ENCODE data around the gene TRPM5. TPM values are rescaled to one million over a fixed set of nuclear protein-coding genes. Genes with fewer than 3 reads are reported as not detected.

TRPM5 gene
- total RNA-seq, 1 experiment from 2014 or later: not detected

GRCh38 chr11:2406878-2407410, 37.4 kb downstream of the TRPM5 start:
- Histone ChIP-seq H3K36me3 (ENCODE audit: insufficient read depth, low read length) (peaks cover 7% of the 10 kb centered on the region; the same call in 1 of the 2 replicates), H3K27me3 (ENCODE audit: low read length) (no peaks in the 10 kb centered on the region), H3K9me3 (ENCODE audit: low read length) (no peaks in the 10 kb centered on the region), H2AFZ (ENCODE audit: low read length) (no peak overlapping the region), H3K9me2 (replicated peaks; ENCODE audit: insufficient read depth, low read length) (no peaks in the 10 kb centered on the region), H3K4me3 (ENCODE audit: low read length) (no peak overlapping the region), H4K20me1 (ENCODE audit: insufficient read depth, low read depth, low read length) (peaks cover 16% of the 10 kb centered on the region; the same call in 1 of the 2 replicates), H3K4me1 (ENCODE audit: low read length) (peaks cover 3% of the 10 kb centered on the region), H3K4me2 (ENCODE audit: low read depth, low read length, poor library complexity, severe bottlenecking) (no peak overlapping the region), H3K79me2 (ENCODE audit: low read length) (peaks cover 3% of the 10 kb centered on the region), H3K9ac (ENCODE audit: low read length) (no peak overlapping the region), H3K27ac (ENCODE audit: low read length) (no peak overlapping the region)
- DNase-seq: no peak

DNA sequence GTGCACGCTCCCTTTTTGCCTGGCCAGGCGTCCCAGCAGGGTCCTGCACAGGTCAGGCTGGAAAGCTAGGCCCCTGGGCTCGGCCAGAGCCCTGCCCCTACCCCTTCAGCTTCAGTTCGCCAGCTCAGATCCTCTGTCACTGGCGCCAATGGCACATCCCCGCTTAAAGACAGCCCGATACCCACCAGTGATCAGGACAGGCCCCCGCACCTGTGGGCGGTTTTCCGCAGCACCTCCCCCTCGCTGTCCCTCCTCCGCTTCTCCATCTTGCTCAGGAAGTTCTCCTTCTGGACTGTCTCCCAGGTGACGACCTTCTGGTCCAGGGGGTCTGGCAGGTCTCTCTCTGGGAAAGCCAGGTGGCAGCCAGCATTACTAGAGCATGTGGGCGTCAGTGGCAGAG, 37.9 kb downstream of the TRPM5 start:
- Histone ChIP-seq H3K9me3 (ENCODE audit: low read length) (no peaks in the 10 kb centered on the region), H3K79me2 (ENCODE audit: low read length) (peaks cover 8% of the 10 kb centered on the region), H3K4me1 (ENCODE audit: low read length) (peaks cover 8% of the 10 kb centered on the region), H2AFZ (ENCODE audit: low read length) (no peak overlapping the region), H3K36me3 (ENCODE audit: insufficient read depth, low read length) (peaks cover 7% of the 10 kb centered on the region; the same call in 1 of the 2 replicates), H3K9me2 (replicated peaks; ENCODE audit: insufficient read depth, low read length) (no peaks in the 10 kb centered on the region), H3K4me3 (ENCODE audit: low read length) (no peak overlapping the region), H3K27ac (ENCODE audit: low read length) (no peak overlapping the region), H3K4me2 (ENCODE audit: low read depth, low read length, poor library complexity, severe bottlenecking) (no peak overlapping the region), H3K9ac (ENCODE audit: low read length) (no peak overlapping the region), H4K20me1 (ENCODE audit: insufficient read depth, low read depth, low read length) (peaks cover 21% of the 10 kb centered on the region; the same call in 1 of the 2 replicates), H3K27me3 (ENCODE audit: low read length) (no peaks in the 10 kb centered on the region)
- DNase-seq: no peak

DNA sequence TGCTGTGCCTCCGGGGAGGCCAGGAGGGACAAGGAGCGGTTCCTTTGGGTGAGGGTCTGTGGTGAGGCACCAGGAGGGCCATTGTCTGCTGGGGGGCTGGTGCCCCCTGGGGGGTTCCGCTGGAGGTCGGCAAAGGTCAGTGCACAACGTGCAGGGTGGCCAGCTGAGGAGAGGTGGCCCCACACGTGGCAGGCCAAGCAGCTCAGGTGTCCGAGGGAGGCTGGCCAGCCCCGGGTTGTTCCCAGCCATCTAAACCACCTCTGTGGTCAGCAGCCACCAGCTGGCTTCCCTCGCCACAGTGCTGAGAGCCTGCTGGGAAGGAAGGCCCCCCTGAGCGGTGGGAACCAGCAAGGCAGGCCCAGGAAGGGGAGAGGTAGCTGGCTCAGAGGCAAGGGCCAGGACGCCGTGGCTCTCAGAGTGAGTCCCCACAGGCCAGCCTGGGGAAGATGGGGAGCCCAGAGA, 39.5 kb downstream of the TRPM5 start:
- Histone ChIP-seq H3K4me1 (ENCODE audit: low read length) (peaks cover 13% of the 10 kb centered on the region), H3K9ac (ENCODE audit: low read length) (no peak overlapping the region), H3K27ac (ENCODE audit: low read length) (no peak overlapping the region), H3K4me3 (ENCODE audit: low read length) (no peak overlapping the region), H3K9me3 (ENCODE audit: low read length) (no peaks in the 10 kb centered on the region), H3K9me2 (replicated peaks; ENCODE audit: insufficient read depth, low read length) (no peaks in the 10 kb centered on the region), H3K4me2 (ENCODE audit: low read depth, low read length, poor library complexity, severe bottlenecking) (no peak overlapping the region), H3K27me3 (ENCODE audit: low read length) (no peaks in the 10 kb centered on the region), H4K20me1 (ENCODE audit: insufficient read depth, low read depth, low read length) (peaks cover 23% of the 10 kb centered on the region; the same call in 1 of the 2 replicates), H2AFZ (ENCODE audit: low read length) (no peak overlapping the region), H3K36me3 (ENCODE audit: insufficient read depth, low read length) (peaks cover 7% of the 10 kb centered on the region; the same call in 1 of the 2 replicates), H3K79me2 (ENCODE audit: low read length) (peaks cover 16% of the 10 kb centered on the region)
- DNase-seq: no peak

DNA sequence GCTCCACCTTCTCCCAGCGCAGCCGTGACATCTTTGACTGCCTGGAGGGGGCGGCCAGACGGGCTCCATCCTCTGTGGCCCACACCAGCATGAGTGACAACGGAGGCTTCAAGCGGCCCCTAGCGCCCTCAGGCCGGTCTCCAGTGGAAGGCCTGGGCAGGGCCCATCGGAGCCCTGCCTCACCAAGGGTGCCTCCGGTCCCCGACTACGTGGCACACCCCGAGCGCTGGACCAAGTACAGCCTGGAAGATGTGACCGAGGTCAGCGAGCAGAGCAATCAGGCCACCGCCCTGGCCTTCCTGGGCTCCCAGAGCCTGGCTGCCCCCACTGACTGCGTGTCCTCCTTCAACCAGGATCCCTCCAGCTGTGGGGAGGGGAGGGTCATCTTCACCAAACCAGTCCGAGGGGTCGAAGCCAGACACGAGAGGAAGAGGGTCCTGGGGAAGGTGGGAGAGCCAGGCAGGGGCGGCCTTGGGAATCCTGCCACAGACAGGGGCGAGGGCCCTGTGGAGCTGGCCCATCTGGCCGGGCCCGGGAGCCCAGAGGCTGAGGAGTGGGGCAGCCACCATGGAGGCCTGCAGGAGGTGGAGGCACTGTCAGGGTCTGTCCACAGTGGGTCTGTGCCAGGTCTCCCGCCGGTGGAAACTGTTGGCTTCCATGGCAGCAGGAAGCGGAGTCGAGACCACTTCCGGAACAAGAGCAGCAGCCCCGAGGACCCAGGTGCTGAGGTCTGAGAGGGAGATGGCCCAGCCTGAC, 41.2 kb downstream of the TRPM5 start:
- Histone ChIP-seq H3K79me2 (ENCODE audit: low read length) (peaks cover 16% of the 10 kb centered on the region), H3K36me3 (ENCODE audit: insufficient read depth, low read length) (peaks cover 7% of the 10 kb centered on the region; the same call in 1 of the 2 replicates), H3K4me2 (ENCODE audit: low read depth, low read length, poor library complexity, severe bottlenecking) (no peak overlapping the region), H3K4me1 (ENCODE audit: low read length) (peaks cover 30% of the 10 kb centered on the region), H3K27me3 (ENCODE audit: low read length) (no peaks in the 10 kb centered on the region), H3K9me2 (replicated peaks; ENCODE audit: insufficient read depth, low read length) (no peaks in the 10 kb centered on the region), H4K20me1 (ENCODE audit: insufficient read depth, low read depth, low read length) (peaks cover 19% of the 10 kb centered on the region; the same call in 1 of the 2 replicates), H3K9me3 (ENCODE audit: low read length) (no peaks in the 10 kb centered on the region), H3K27ac (ENCODE audit: low read length) (no peak overlapping the region), H3K9ac (ENCODE audit: low read length) (no peak overlapping the region), H2AFZ (ENCODE audit: low read length) (no peak overlapping the region), H3K4me3 (ENCODE audit: low read length) (no peak overlapping the region)
- DNase-seq: no peak

- H3K79me2 ChIP-seq (ENCODE audit: low read length): peaks cover 16% of the 10 kb centered on the region
- no peaks in the 10 kb centered on the region for H3K27me3 ChIP-seq (ENCODE audit: low read length)
- peak overlapping the region; percentile 92 for H3K4me3 ChIP-seq (ENCODE audit: low read length)
- H3K9ac ChIP-seq (ENCODE audit: low read length): peak overlapping the region; percentile 97
- H3K9me2 ChIP-seq (replicated peaks; ENCODE audit: insufficient read depth, low read length): no peaks in the 10 kb centered on the region
- H3K4me2 ChIP-seq (ENCODE audit: low read depth, low read length, poor library complexity, severe bottlenecking): peak overlapping the region; percentile 84
- no peaks in the 10 kb centered on the region for H3K9me3 ChIP-seq (ENCODE audit: low read length)
- H4K20me1 ChIP-seq (ENCODE audit: insufficient read depth, low read depth, low read length): peaks cover 19% of the 10 kb centered on the region; the same call in 1 of the 2 replicates
- DNase-seq: no peak
- H3K4me1 ChIP-seq (ENCODE audit: low read length): peaks cover 40% of the 10 kb centered on the region
- H3K27ac ChIP-seq (ENCODE audit: low read length): no peak overlapping the region
- peaks cover 13% of the 10 kb centered on the region; the same call in 1 of the 2 replicates for H3K36me3 ChIP-seq (ENCODE audit: insufficient read depth, low read length)
- H2AFZ ChIP-seq (ENCODE audit: low read length): no peak overlapping the region
These were observed 42.2 kb downstream of the TRPM5 start for GRCh38 chr11:2402106-2402505.

- Histone ChIP-seq H3K4me3 (ENCODE audit: low read length) (peak overlapping the region; percentile 92), H3K79me2 (ENCODE audit: low read length) (peaks cover 16% of the 10 kb centered on the region), H2AFZ (ENCODE audit: low read length) (no peak overlapping the region), H3K4me1 (ENCODE audit: low read length) (peaks cover 46% of the 10 kb centered on the region), H3K9me3 (ENCODE audit: low read length) (no peaks in the 10 kb centered on the region), H3K27me3 (ENCODE audit: low read length) (no peaks in the 10 kb centered on the region), H3K9ac (ENCODE audit: low read length) (peak overlapping the region; percentile 97), H4K20me1 (ENCODE audit: insufficient read depth, low read depth, low read length) (peaks cover 23% of the 10 kb centered on the region; the same call in 1 of the 2 replicates), H3K9me2 (replicated peaks; ENCODE audit: insufficient read depth, low read length) (no peaks in the 10 kb centered on the region), H3K36me3 (ENCODE audit: insufficient read depth, low read length) (peaks cover 18% of the 10 kb centered on the region; the same call in 1 of the 2 replicates), H3K4me2 (ENCODE audit: low read depth, low read length, poor library complexity, severe bottlenecking) (peak overlapping the region; percentile 84), H3K27ac (ENCODE audit: low read length) (peak overlapping the region; percentile 55; the same call in 1 of the 2 replicates)
- no peak for DNase-seq
These were observed 42.8 kb downstream of the TRPM5 start for GRCh38 chr11:2401436-2401984.

- H3K9me3 ChIP-seq (ENCODE audit: low read length): no peaks in the 10 kb centered on the region
- H3K9ac ChIP-seq (ENCODE audit: low read length): peak overlapping the region; percentile 97
- peaks cover 23% of the 10 kb centered on the region; the same call in 1 of the 2 replicates for H4K20me1 ChIP-seq (ENCODE audit: insufficient read depth, low read depth, low read length)
- peak overlapping the region; percentile 92 for H3K4me3 ChIP-seq (ENCODE audit: low read length)
- peaks cover 18% of the 10 kb centered on the region; the same call in 1 of the 2 replicates for H3K36me3 ChIP-seq (ENCODE audit: insufficient read depth, low read length)
- peak overlapping the region; percentile 55 for H3K27ac ChIP-seq (ENCODE audit: low read length)
- no peaks in the 10 kb centered on the region for H3K9me2 ChIP-seq (replicated peaks; ENCODE audit: insufficient read depth, low read length)
- H3K79me2 ChIP-seq (ENCODE audit: low read length): peaks cover 16% of the 10 kb centered on the region
- DNase-seq: no peak
- no peaks in the 10 kb centered on the region for H3K27me3 ChIP-seq (ENCODE audit: low read length)
- peaks cover 52% of the 10 kb centered on the region for H3K4me1 ChIP-seq (ENCODE audit: low read length)
- peak overlapping the region; percentile 84 for H3K4me2 ChIP-seq (ENCODE audit: low read depth, low read length, poor library complexity, severe bottlenecking)
- no peak overlapping the region for H2AFZ ChIP-seq (ENCODE audit: low read length)
These were observed 43.4 kb downstream of the TRPM5 start for GRCh38 chr11:2400762-2401435.

All from Karpas-422 (cell line).